GM08714 (cell line): Measurements from ENCODE around the gene FHIT.

Experiments
- H3K4me3 ChIP-seq: fragments of 200-500 bp; sonication (Bioruptor generic); 2 replicates; pipeline ENCODE4 v1.5.1; 2014; ENCODE audit warnings: mild to moderate bottlenecking, low read length, inconsistent platforms
- ZNF274 ChIP-seq: IDR thresholded peaks from 2 replicates; pipeline ENCODE4 v1.6.1; 2012; ENCODE audit warnings: mild to moderate bottlenecking, low read depth, low read length

FHIT gene

GRCh38 chr3:61136191-61136590 is 115.1 kb downstream of the FHIT start:
- H3K4me3 ChIP-seq: no peak overlapping the region

GRCh38 chr3:61134532-61134931 is 116.7 kb downstream of the FHIT start:
- TF ChIP-seq ZNF274: no peak
- no peak overlapping the region for H3K4me3 ChIP-seq

More at GRCh38 chr3:61136191-61136590, 115.1 kb downstream of the FHIT start:
- TF ChIP-seq ZNF274: no peak

GRCh38 chr3:61132062-61132461 is 119.2 kb downstream of the FHIT start:
- no peak for TF ChIP-seq ZNF274
- H3K4me3 ChIP-seq: no peak overlapping the region

GRCh38 chr3:61118830-61119229 is 132.4 kb downstream of the FHIT start:
- no peak overlapping the region for H3K4me3 ChIP-seq
- no peak for TF ChIP-seq ZNF274

GRCh38 chr3:61117045-61117898 is 134.0 kb downstream of the FHIT start:
- no peak for TF ChIP-seq ZNF274
- H3K4me3 ChIP-seq: no peak overlapping the region

GRCh38 chr3:61114316-61114953 is 136.8 kb downstream of the FHIT start:
- TF ChIP-seq ZNF274: no peak
- no peak overlapping the region for H3K4me3 ChIP-seq

- no peak for TF ChIP-seq ZNF274
- H3K4me3 ChIP-seq: no peak overlapping the region
These were observed 139.4 kb downstream of the FHIT start for GRCh38 chr3:61111825-61112224.

GRCh38 chr3:61110576-61110975 is 140.7 kb downstream of the FHIT start:
- no peak overlapping the region for H3K4me3 ChIP-seq
- no peak for TF ChIP-seq ZNF274

GRCh38 chr3:61108247-61109019 is 142.8 kb downstream of the FHIT start:
- H3K4me3 ChIP-seq: no peak overlapping the region
- no peak for TF ChIP-seq ZNF274

GRCh38 chr3:61094608-61095007 is 156.6 kb downstream of the FHIT start:
- TF ChIP-seq ZNF274: no peak
- no peak overlapping the region for H3K4me3 ChIP-seq

- H3K4me3 ChIP-seq: no peak overlapping the region
- no peak for TF ChIP-seq ZNF274
These were observed 157.9 kb downstream of the FHIT start for GRCh38 chr3:61093364-61093763.

- no peak overlapping the region for H3K4me3 ChIP-seq
- TF ChIP-seq ZNF274: no peak
These were observed 158.4 kb downstream of the FHIT start for GRCh38 chr3:61092870-61093269.

GRCh38 chr3:61090389-61091169 is 160.7 kb downstream of the FHIT start:
- H3K4me3 ChIP-seq: no peak overlapping the region

GRCh38 chr3:61087465-61087864 is 163.8 kb downstream of the FHIT start:
- no peak for TF ChIP-seq ZNF274
- H3K4me3 ChIP-seq: no peak overlapping the region

More at GRCh38 chr3:61090389-61091169, 160.7 kb downstream of the FHIT start:
- TF ChIP-seq ZNF274: no peak
